ENCODE measurements around the gene KRTAP9-7. TPM values are rescaled to one million over a fixed set of nuclear protein-coding genes. Genes with fewer than 3 reads are reported as not detected.
A peak's percentile ranks its signal among the peaks of the same experiment; 100 is the strongest.

Gene KRTAP9-7
- total RNA-seq, 1 donor from 2014 or later, result not detected

GRCh38 chr17:41324180-41325075 is 48.9 kb downstream of the KRTAP9-7 start:
- H3K4me3 Mint-ChIP-seq, result no peak overlapping the region
- no peaks in the 10 kb centered on the region for H3K36me3 Mint-ChIP-seq

DNA sequence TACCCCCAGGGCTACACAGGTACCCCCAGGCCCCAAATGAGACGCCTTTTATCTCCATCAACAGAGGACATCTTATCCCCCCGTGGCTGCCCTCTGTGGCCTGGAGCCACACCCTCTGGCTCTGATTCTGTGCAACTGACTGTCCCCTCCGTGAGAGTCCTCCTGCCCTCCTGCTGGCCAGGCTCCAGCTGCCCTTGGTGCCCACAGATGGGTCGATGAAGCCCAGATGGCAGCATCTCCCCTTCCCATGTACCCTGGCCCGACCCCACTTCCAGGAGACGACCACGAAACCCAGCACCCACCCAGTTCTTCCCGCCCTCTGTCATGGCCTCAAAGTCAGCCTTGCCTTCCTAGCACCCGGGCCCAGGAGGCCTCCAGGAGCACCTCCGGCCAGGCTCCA is 49.6 kb downstream of the KRTAP9-7 start:
- peaks cover 4% of the 10 kb centered on the region for H3K9me3 Mint-ChIP-seq
- DNase-seq (ENCODE audit: extremely low spot score, unreplicated experiment), result no peak
- no peaks in the 10 kb centered on the region for H3K36me3 Mint-ChIP-seq
- H3K27ac Mint-ChIP-seq, result no peak overlapping the region
- H3K4me1 Mint-ChIP-seq (ENCODE audit: unreplicated experiment), result peaks cover 6% of the 10 kb centered on the region
- no peaks in the 10 kb centered on the region for H3K27me3 Mint-ChIP-seq
- no peak overlapping the region for H3K4me3 Mint-ChIP-seq
- TF ChIP-seq, protein P1, sequence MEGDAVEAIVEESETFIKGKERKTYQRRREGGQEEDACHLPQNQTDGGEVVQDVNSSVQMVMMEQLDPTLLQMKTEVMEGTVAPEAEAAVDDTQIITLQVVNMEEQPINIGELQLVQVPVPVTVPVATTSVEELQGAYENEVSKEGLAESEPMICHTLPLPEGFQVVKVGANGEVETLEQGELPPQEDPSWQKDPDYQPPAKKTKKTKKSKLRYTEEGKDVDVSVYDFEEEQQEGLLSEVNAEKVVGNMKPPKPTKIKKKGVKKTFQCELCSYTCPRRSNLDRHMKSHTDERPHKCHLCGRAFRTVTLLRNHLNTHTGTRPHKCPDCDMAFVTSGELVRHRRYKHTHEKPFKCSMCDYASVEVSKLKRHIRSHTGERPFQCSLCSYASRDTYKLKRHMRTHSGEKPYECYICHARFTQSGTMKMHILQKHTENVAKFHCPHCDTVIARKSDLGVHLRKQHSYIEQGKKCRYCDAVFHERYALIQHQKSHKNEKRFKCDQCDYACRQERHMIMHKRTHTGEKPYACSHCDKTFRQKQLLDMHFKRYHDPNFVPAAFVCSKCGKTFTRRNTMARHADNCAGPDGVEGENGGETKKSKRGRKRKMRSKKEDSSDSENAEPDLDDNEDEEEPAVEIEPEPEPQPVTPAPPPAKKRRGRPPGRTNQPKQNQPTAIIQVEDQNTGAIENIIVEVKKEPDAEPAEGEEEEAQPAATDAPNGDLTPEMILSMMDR (conservative IDR thresholded peaks at IDR 0.05), result no peak

More at GRCh38 chr17:41324180-41325075, 48.9 kb downstream of the KRTAP9-7 start:
- peak overlapping the region; percentile 61 for H3K27ac Mint-ChIP-seq
- H3K9me3 Mint-ChIP-seq, result peaks cover 10% of the 10 kb centered on the region
- DNase-seq (ENCODE audit: extremely low spot score, unreplicated experiment), result no peak
- TF ChIP-seq, protein P1 (conservative IDR thresholded peaks at IDR 0.05), result peak; percentile 28
- H3K27me3 Mint-ChIP-seq, result no peaks in the 10 kb centered on the region
- H3K4me1 Mint-ChIP-seq (ENCODE audit: unreplicated experiment), result peaks cover 6% of the 10 kb centered on the region

GRCh38 chr17:41325611-41326010 is 50.1 kb downstream of the KRTAP9-7 start:
- peaks cover 6% of the 10 kb centered on the region for H3K4me1 Mint-ChIP-seq (ENCODE audit: unreplicated experiment)
- H3K9me3 Mint-ChIP-seq, result peaks cover 2% of the 10 kb centered on the region

More at GRCh38 chr17:41325611-41326010, 50.1 kb downstream of the KRTAP9-7 start:
- no peaks in the 10 kb centered on the region for H3K36me3 Mint-ChIP-seq
- no peak for DNase-seq (ENCODE audit: extremely low spot score, unreplicated experiment)
- H3K4me3 Mint-ChIP-seq, result no peak overlapping the region
- TF ChIP-seq, protein P1 (conservative IDR thresholded peaks at IDR 0.05), result no peak
- no peaks in the 10 kb centered on the region for H3K27me3 Mint-ChIP-seq
- no peak overlapping the region for H3K27ac Mint-ChIP-seq

Other genes with a start within 250 kb of the KRTAP9-7 start
- not detected in 2 replicates for gene KRTAP1-5, start 248.5 kb upstream of the KRTAP9-7 start, total RNA-seq (ENCODE audit: low replicate concordance)
- not detected in 2 replicates for gene KRTAP1-4, start 245.5 kb upstream of the KRTAP9-7 start, total RNA-seq (ENCODE audit: low replicate concordance)
- not detected in 2 replicates for gene KRTAP1-3, start 240.8 kb upstream of the KRTAP9-7 start, total RNA-seq (ENCODE audit: low replicate concordance)
- gene KRTAP1-1, start 234.2 kb upstream of the KRTAP9-7 start, total RNA-seq (ENCODE audit: low replicate concordance), result not detected in 2 replicates
- gene KRTAP2-1, start 228.4 kb upstream of the KRTAP9-7 start, total RNA-seq (ENCODE audit: low replicate concordance), result not detected in 2 replicates
- not detected in 2 replicates for gene KRTAP2-2, start 220.5 kb upstream of the KRTAP9-7 start, total RNA-seq (ENCODE audit: low replicate concordance)
- gene KRTAP2-3, start 215.6 kb upstream of the KRTAP9-7 start, total RNA-seq (ENCODE audit: low replicate concordance), result 0.98 TPM in 1 of 2 replicates, not detected in the other
- not detected in 2 replicates for gene KRTAP2-4, start 209.8 kb upstream of the KRTAP9-7 start, total RNA-seq (ENCODE audit: low replicate concordance)
- not detected in 2 replicates for gene KRTAP4-7, start 191.5 kb upstream of the KRTAP9-7 start, total RNA-seq (ENCODE audit: low replicate concordance)
- not detected in 2 replicates for gene KRTAP4-8, start 177.6 kb upstream of the KRTAP9-7 start, total RNA-seq (ENCODE audit: low replicate concordance)
- not detected in 2 replicates for gene KRTAP4-16, start 173.5 kb upstream of the KRTAP9-7 start, total RNA-seq (ENCODE audit: low replicate concordance)
- not detected in 2 replicates for gene KRTAP4-9, start 170.3 kb upstream of the KRTAP9-7 start, total RNA-seq (ENCODE audit: low replicate concordance)
- not detected in 2 replicates for gene KRTAP4-11, start 157.3 kb upstream of the KRTAP9-7 start, total RNA-seq (ENCODE audit: low replicate concordance)
- gene KRTAP4-12, start 151.5 kb upstream of the KRTAP9-7 start, total RNA-seq (ENCODE audit: low replicate concordance), result not detected in 2 replicates
- gene KRTAP4-6, start 135.2 kb upstream of the KRTAP9-7 start, total RNA-seq (ENCODE audit: low replicate concordance), result not detected in 2 replicates
- not detected in 2 replicates for gene KRTAP4-5, start 125.9 kb upstream of the KRTAP9-7 start, total RNA-seq (ENCODE audit: low replicate concordance)
- gene KRTAP4-4, start 115.0 kb upstream of the KRTAP9-7 start, total RNA-seq (ENCODE audit: low replicate concordance), result not detected in 2 replicates
- not detected in 2 replicates for gene KRTAP4-3, start 107.5 kb upstream of the KRTAP9-7 start, total RNA-seq (ENCODE audit: low replicate concordance)
- not detected in 2 replicates for gene KRTAP4-2, start 97.5 kb upstream of the KRTAP9-7 start, total RNA-seq (ENCODE audit: low replicate concordance)
- not detected in 2 replicates for gene KRTAP4-1, start 90.8 kb upstream of the KRTAP9-7 start, total RNA-seq (ENCODE audit: low replicate concordance)
- not detected in 2 replicates for gene KRTAP9-1, start 85.8 kb upstream of the KRTAP9-7 start, total RNA-seq (ENCODE audit: low replicate concordance)
- not detected in 2 replicates for gene KRTAP9-2, start 49.0 kb upstream of the KRTAP9-7 start, total RNA-seq (ENCODE audit: low replicate concordance)
- not detected in 2 replicates for gene KRTAP9-3, start 43.2 kb upstream of the KRTAP9-7 start, total RNA-seq (ENCODE audit: low replicate concordance)
- gene KRTAP9-8, start 37.7 kb upstream of the KRTAP9-7 start, total RNA-seq (ENCODE audit: low replicate concordance), result not detected in 2 replicates
- gene KRTAP9-4, start 26.0 kb upstream of the KRTAP9-7 start, total RNA-seq (ENCODE audit: low replicate concordance), result not detected in 2 replicates
- gene KRTAP9-9, start 20.3 kb upstream of the KRTAP9-7 start, total RNA-seq (ENCODE audit: low replicate concordance), result not detected in 2 replicates
- gene KRTAP9-6, start 10.3 kb upstream of the KRTAP9-7 start, total RNA-seq (ENCODE audit: low replicate concordance), result not detected in 2 replicates
- not detected in 2 replicates for gene KRTAP29-1, start 27.2 kb downstream of the KRTAP9-7 start, total RNA-seq (ENCODE audit: low replicate concordance)
- not detected in 2 replicates for gene KRTAP16-1, start 33.6 kb downstream of the KRTAP9-7 start, total RNA-seq (ENCODE audit: low replicate concordance)
- gene KRTAP17-1, start 40.0 kb downstream of the KRTAP9-7 start, total RNA-seq (ENCODE audit: low replicate concordance), result not detected in 2 replicates
- gene KRT33A, start 75.1 kb downstream of the KRTAP9-7 start, total RNA-seq (ENCODE audit: low replicate concordance), result 0.24 and 1.9 TPM in 2 replicates
- gene KRT33B, start 94.1 kb downstream of the KRTAP9-7 start, total RNA-seq (ENCODE audit: low replicate concordance), result not detected in 2 replicates
- gene KRT34, start 106.6 kb downstream of the KRTAP9-7 start, total RNA-seq (ENCODE audit: low replicate concordance), result not detected in 2 replicates
- gene KRT31, start 121.9 kb downstream of the KRTAP9-7 start, total RNA-seq (ENCODE audit: low replicate concordance), result 0.79 TPM in 1 of 2 replicates, not detected in the other
- not detected in 2 replicates for gene KRT37, start 148.9 kb downstream of the KRTAP9-7 start, total RNA-seq (ENCODE audit: low replicate concordance)
- not detected in 2 replicates for gene KRT38, start 165.3 kb downstream of the KRTAP9-7 start, total RNA-seq (ENCODE audit: low replicate concordance)
- 0.17 and 0.83 TPM in 2 replicates for gene KRT32, start 191.7 kb downstream of the KRTAP9-7 start, total RNA-seq (ENCODE audit: low replicate concordance)
- not detected in 2 replicates for gene KRT35, start 205.5 kb downstream of the KRTAP9-7 start, total RNA-seq (ENCODE audit: low replicate concordance)
- gene KRT36, start 214.2 kb downstream of the KRTAP9-7 start, total RNA-seq (ENCODE audit: low replicate concordance), result 0.17 and 0.83 TPM in 2 replicates
- 869 and 1,618 TPM in 2 replicates for gene KRT13, start 229.9 kb downstream of the KRTAP9-7 start, total RNA-seq (ENCODE audit: low replicate concordance)
- gene KRT15, start 243.2 kb downstream of the KRTAP9-7 start, total RNA-seq (ENCODE audit: low replicate concordance), result 208 and 840 TPM in 2 replicates